Mesenchymal stem cell (in vitro differentiated cells and primary cell): ENCODE measurements around the gene SNRNP25.
"Not testable (repeated sequence)": the region's sequence is repeated elsewhere in the genome, so short reads cannot be mapped to it uniquely, and the experiment has no call there.

ENCODE experiments used
- DNase-seq: peaks from one replicate; pipeline ENCODE4 v3.0.0-alpha.2; 2013
- H2AFZ ChIP-seq: one replicate; pipeline ENCODE4 v1.6.1; 2013; ENCODE audit warnings: low read depth, mild to moderate bottlenecking, control low read depth, inconsistent platforms, low read length, moderate library complexity
- H2AK5ac ChIP-seq: 2 replicates; pipeline ENCODE4 v1.6.1; 2013; ENCODE audit warnings: low read length, moderate library complexity, mild to moderate bottlenecking, inconsistent platforms; ENCODE audit not compliant: severe bottlenecking
- H2BK120ac ChIP-seq: one replicate; pipeline ENCODE4 v1.6.1; 2013; ENCODE audit warnings: low read depth, mild to moderate bottlenecking, inconsistent platforms, low read length, moderate library complexity
- H2BK12ac ChIP-seq, 2 experiments: one replicate each; pipeline ENCODE4 v1.6.1; 2013; ENCODE audit warnings: inconsistent platforms in 2 of 2, low read length in 2 of 2, mild to moderate bottlenecking in 2 of 2, moderate library complexity in 2 of 2, control low read depth in 1 of 2
- H2BK15ac ChIP-seq: one replicate; pipeline ENCODE4 v1.6.1; 2013; ENCODE audit warnings: mild to moderate bottlenecking, low read depth, inconsistent platforms; ENCODE audit not compliant: poor library complexity, severe bottlenecking
- H2BK5ac ChIP-seq: 2 replicates; pipeline ENCODE4 v1.6.1; 2013; ENCODE audit warnings: low read depth, mild to moderate bottlenecking, low read length, control low read depth, inconsistent platforms; ENCODE audit not compliant: poor library complexity, severe bottlenecking
- H3K14ac ChIP-seq, 2 experiments: one replicate each; pipeline ENCODE4 v1.6.1; 2013; ENCODE audit warnings: inconsistent platforms in 2 of 2, low read length in 2 of 2, control low read depth in 1 of 2, mild to moderate bottlenecking in 1 of 2, moderate library complexity in 1 of 2
- H3K18ac ChIP-seq, 2 experiments: one replicate each; pipeline ENCODE4 v1.6.1; 2013; ENCODE audit warnings: inconsistent platforms in 2 of 2, low read length in 2 of 2, control low read depth in 1 of 2, low read depth in 1 of 2, mild to moderate bottlenecking in 1 of 2
- H3K23ac ChIP-seq, 2 experiments: one replicate each; pipeline ENCODE4 v1.6.1; 2013; ENCODE audit warnings: inconsistent platforms in 2 of 2, low read length in 2 of 2, mild to moderate bottlenecking in 2 of 2, moderate library complexity in 2 of 2, control low read depth in 1 of 2
- H3K27ac ChIP-seq: 2 replicates; pipeline ENCODE4 v1.5.1; 2013; ENCODE audit warnings: mild to moderate bottlenecking, moderate library complexity, low read length, control low read depth, inconsistent platforms; ENCODE audit not compliant: poor library complexity, severe bottlenecking
- H3K27me3 ChIP-seq, 2 experiments: 2 replicates each; pipeline versions ENCODE4 v1.6.1 to v1.7.0; 2013; ENCODE audit warnings: low read length in 2 of 2, mild to moderate bottlenecking in 2 of 2, moderate library complexity in 2 of 2, control low read depth in 1 of 2, inconsistent platforms in 1 of 2; ENCODE audit not compliant: control insufficient read depth in 1 of 2, insufficient read depth in 1 of 2
- H3K36me3 ChIP-seq, 2 experiments: 2 replicates each; pipeline versions ENCODE4 v1.6.1 to v1.7.0; 2013; ENCODE audit warnings: low read length in 2 of 2, control low read depth in 1 of 2, inconsistent platforms in 1 of 2, low read depth in 1 of 2, mild to moderate bottlenecking in 1 of 2; ENCODE audit not compliant: insufficient read depth in 2 of 2, control insufficient read depth in 1 of 2
- H3K4ac ChIP-seq, 2 experiments: one replicate each; pipeline ENCODE4 v1.6.1; 2013; ENCODE audit warnings: inconsistent platforms in 2 of 2, low read length in 2 of 2, mild to moderate bottlenecking in 2 of 2, moderate library complexity in 2 of 2, control low read depth in 1 of 2, low read depth in 1 of 2
- H3K4me1 ChIP-seq: 2 replicates; pipeline ENCODE4 v1.6.1; 2013; ENCODE audit warnings: low read depth, low read length, control low read depth; ENCODE audit not compliant: control insufficient read depth, insufficient read depth
- H3K4me2 ChIP-seq: 2 replicates; pipeline ENCODE4 v1.6.1; 2013; ENCODE audit warnings: low read length, mild to moderate bottlenecking, inconsistent platforms; ENCODE audit not compliant: poor library complexity, severe bottlenecking
- H3K4me3 ChIP-seq, 2 experiments: 2 replicates each; pipeline versions ENCODE4 v1.5.1 to v1.7.0; 2013; ENCODE audit warnings: low read length in 2 of 2, mild to moderate bottlenecking in 2 of 2, control low read depth in 1 of 2, low read depth in 1 of 2; ENCODE audit not compliant: insufficient read depth in 1 of 2
- H3K79me1 ChIP-seq: replicated peaks from 2 replicates; pipeline ENCODE4 v1.6.1; 2013; ENCODE audit warnings: mild to moderate bottlenecking, control low read depth, low read length, inconsistent platforms; ENCODE audit not compliant: poor library complexity, severe bottlenecking
- H3K9ac ChIP-seq: 2 replicates; pipeline ENCODE4 v1.7.0; 2013; ENCODE audit warnings: mild to moderate bottlenecking, low read length, moderate library complexity
- H3K9me3 ChIP-seq: 2 replicates; pipeline ENCODE4 v1.7.0; 2013; ENCODE audit warnings: mild to moderate bottlenecking, low read length; ENCODE audit not compliant: control insufficient read depth
- H4K8ac ChIP-seq: one replicate; pipeline ENCODE4 v1.6.1; 2013; ENCODE audit warnings: inconsistent platforms, mild to moderate bottlenecking, low read length, moderate library complexity
- H4K91ac ChIP-seq: one replicate; pipeline ENCODE4 v1.6.1; 2013; ENCODE audit warnings: mild to moderate bottlenecking, low read length, inconsistent platforms
- WGBS: methylation state at CpG from one replicate; pipeline ENCODE4 v1.1.7; 2013; ENCODE audit warnings: mixed read lengths; 5-methylcytosine and 5-hydroxymethylcytosine counted together

Gene SNRNP25

DNA sequence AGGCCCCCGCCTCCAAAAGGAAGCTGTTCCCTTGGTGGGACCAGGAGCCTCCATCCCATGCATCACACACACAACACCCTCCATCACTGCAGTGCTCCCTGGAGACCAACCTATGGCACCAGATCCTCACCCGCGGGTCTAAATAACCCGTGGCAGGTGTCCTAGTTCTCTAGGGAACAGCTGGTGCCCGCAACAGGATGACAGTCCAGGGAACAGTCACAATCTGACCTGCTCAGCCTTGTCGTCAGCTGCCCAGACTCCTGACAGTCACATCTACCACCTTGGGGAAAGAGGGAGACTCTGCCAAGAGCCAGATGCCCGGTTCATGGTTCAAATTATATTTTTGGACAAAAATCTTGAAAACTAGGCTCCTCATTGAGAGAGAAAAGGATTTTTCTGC, 23.0 kb upstream of the SNRNP25 start:
- H4K91ac ChIP-seq, H3K9me3 ChIP-seq, H3K4ac ChIP-seq, H3K4me1 ChIP-seq, H3K9ac ChIP-seq, H2BK12ac ChIP-seq, H3K4me2 ChIP-seq, H2AK5ac ChIP-seq, H3K27ac ChIP-seq, H3K27me3 ChIP-seq, H3K36me3 ChIP-seq, H3K23ac ChIP-seq, H2BK15ac ChIP-seq, H3K18ac ChIP-seq, H2AFZ ChIP-seq, H3K79me1 ChIP-seq, H2BK120ac ChIP-seq, H2BK5ac ChIP-seq, H3K4me3 ChIP-seq, H3K14ac ChIP-seq, H4K8ac ChIP-seq, DNase-seq: not testable (repeated sequence)
- WGBS: no CpG with 5 or more reads among the region's 7 CpGs

GRCh38 chr16:33154-33876, 20.3 kb upstream of the SNRNP25 start:
- H3K4me1 ChIP-seq, H2AK5ac ChIP-seq, H3K9me3 ChIP-seq, H3K79me1 ChIP-seq, H4K8ac ChIP-seq, H3K27ac ChIP-seq, H2BK120ac ChIP-seq, H2BK12ac ChIP-seq, H3K27me3 ChIP-seq, H2BK15ac ChIP-seq, H4K91ac ChIP-seq, H3K4ac ChIP-seq, H3K4me2 ChIP-seq, H2BK5ac ChIP-seq, H3K23ac ChIP-seq, H2AFZ ChIP-seq, H3K14ac ChIP-seq, H3K9ac ChIP-seq, H3K4me3 ChIP-seq, H3K18ac ChIP-seq, DNase-seq: not testable (repeated sequence)
- 94% methylated on average over 2 of the region's 8 CpGs for WGBS
- H3K36me3 ChIP-seq: peaks cover 0 to 12% of the 10 kb centered on the region in 2 experiments

GRCh38 chr16:33877-34647, 19.6 kb upstream of the SNRNP25 start:
- Histone ChIP-seq H2BK12ac (no peak overlapping the region), H3K14ac (no peak overlapping the region), H2AK5ac (no peak overlapping the region), H3K4me3 (no peak overlapping the region), H2BK120ac (no peak overlapping the region), H3K27ac (no peak overlapping the region), H3K9ac (no peak overlapping the region), H3K4me1 (peaks cover 5% of the 10 kb centered on the region), H3K27me3 (no peaks in the 10 kb centered on the region), H3K23ac (no peak overlapping the region), H3K79me1 (no peaks in the 10 kb centered on the region), H3K4ac (no peak overlapping the region), H4K91ac (peak overlapping the region; percentile 58), H3K4me2 (no peak overlapping the region), H3K9me3 (no peaks in the 10 kb centered on the region), H4K8ac (no peak overlapping the region), H3K36me3 (peaks cover 0 to 13% of the 10 kb centered on the region in 2 experiments), H2AFZ (no peak overlapping the region), H2BK5ac (no peak overlapping the region), H2BK15ac (no peak overlapping the region), H3K18ac (no peak overlapping the region)
- 89% methylated on average over 21 of the region's 21 CpGs for WGBS
- DNase-seq: no peak

DNA sequence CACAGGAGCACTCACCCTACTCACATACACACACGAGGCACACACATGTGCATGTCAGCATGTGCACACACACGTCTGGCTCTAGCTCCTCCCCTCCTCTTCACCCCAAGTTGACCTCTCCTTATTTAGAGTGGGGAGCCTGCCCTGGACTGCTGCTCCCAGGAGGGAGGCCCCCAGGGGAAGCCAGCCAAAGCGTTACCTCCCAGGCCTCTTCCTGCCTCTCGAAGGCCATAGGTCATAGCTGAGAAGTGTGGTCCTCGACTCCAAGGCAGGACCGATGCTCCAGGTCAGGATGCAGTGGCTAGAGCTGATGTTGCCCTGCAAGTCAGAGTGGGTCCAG, 19.0 kb upstream of the SNRNP25 start:
- WGBS: 56% methylated on average over 6 of the region's 6 CpGs
- Histone ChIP-seq H3K4ac (no peak overlapping the region), H3K9ac (no peak overlapping the region), H2AK5ac (no peak overlapping the region), H2BK5ac (no peak overlapping the region), H3K23ac (no peak overlapping the region), H4K91ac (peak overlapping the region; percentile 58), H3K9me3 (no peaks in the 10 kb centered on the region), H2BK15ac (no peak overlapping the region), H3K4me3 (no peak overlapping the region), H3K18ac (no peak overlapping the region), H3K27me3 (no peaks in the 10 kb centered on the region), H4K8ac (no peak overlapping the region), H3K4me2 (no peak overlapping the region), H3K79me1 (no peaks in the 10 kb centered on the region), H3K36me3 (peaks cover 0 to 15% of the 10 kb centered on the region in 2 experiments), H2AFZ (no peak overlapping the region), H3K27ac (no peak overlapping the region), H3K4me1 (peaks cover 7% of the 10 kb centered on the region), H2BK12ac (no peak overlapping the region), H2BK120ac (no peak overlapping the region), H3K14ac (no peak overlapping the region)
- no peak for DNase-seq
